Measurements from ENCODE around the gene RHEBL1. TPM values are rescaled to one million over a fixed set of nuclear protein-coding genes. Genes with fewer than 3 reads are reported as not detected.

Gene RHEBL1
- total RNA-seq, 4 donors from 2014 or later = not detected

DNA sequence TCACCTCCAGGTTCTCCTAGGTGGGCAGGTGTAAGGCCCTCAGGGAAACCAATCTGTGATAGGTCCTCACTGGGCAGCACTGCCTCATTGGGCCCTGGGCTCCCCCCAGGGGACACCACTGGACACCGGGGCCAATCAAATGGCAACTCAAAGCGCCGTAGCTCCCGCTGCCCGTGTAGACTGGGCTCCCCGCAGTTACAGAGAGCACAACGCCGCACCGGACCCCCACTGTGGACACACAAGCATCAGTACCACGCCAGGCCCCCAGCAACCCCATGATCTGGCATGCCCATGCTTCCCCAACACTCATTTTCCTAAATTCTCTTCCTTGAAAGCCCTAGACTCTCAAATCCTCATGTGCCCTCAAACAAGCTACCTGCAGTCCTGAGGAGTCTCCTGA lies 15.3 kb downstream of the RHEBL1 start:
- Histone ChIP-seq H3K27me3 (no peaks in the 10 kb centered on the region), H3K4me1 (peaks cover 34 to 43% (median 40%) of the 10 kb centered on the region in 4 donors), H3K27ac (no peak overlapping the region), H3K36me3 (peaks cover 0 to 41% (median 20%) of the 10 kb centered on the region in 4 donors), H3K9me3 (no peaks in the 10 kb centered on the region), H3K4me3 (no peak overlapping the region)
- intact Hi-C loops (cut with DNase I; ENCODE audit: low total_unique reads) = no loop called here
- in situ Hi-C loops (cut with MboI; ENCODE audit: low pct_ligation_motif_present in 1 of 4, low pct_unique_long_range_greater_than_20kb in 1 of 4, low sequenced_read_pairs in 3 of 4) = no loop called here
- TF ChIP-seq POLR2AphosphoS5 (IDR thresholded peaks at IDR 0.05) = no peak
- no peak for TF ChIP-seq POLR2A (IDR thresholded peaks at IDR 0.05)
- WGBS, 2 donors (ENCODE audit: low coverage in 1 of 2) = 94% methylated on average over 10 of the region's 10 CpGs; no CpG with 5 or more reads in 1 of the 2 donors
- no peak for DNase-seq

DNA sequence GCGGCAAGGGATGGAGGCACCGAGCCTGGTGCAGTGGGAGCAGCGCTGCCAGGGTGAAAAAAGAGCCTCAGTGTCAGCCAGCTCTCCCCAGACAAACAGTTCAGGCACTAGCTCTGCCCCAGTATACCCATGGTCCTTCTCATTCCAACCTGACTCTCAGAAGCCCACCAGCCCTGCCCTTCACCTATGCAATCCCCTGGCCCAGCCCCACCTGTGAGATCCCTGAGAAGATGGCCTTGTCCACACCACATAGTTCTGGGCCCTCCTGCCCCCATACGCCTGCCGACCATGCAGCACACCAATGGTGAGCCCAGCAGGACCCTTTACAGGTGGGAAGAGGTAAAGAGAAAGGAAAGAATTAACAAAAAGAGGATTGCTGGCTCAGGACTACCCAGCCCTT lies 15.7 kb downstream of the RHEBL1 start:
- 96 to 100% methylated on average over 2 to 5 of the region's 5 CpGs for WGBS, 2 donors (ENCODE audit: low coverage in 1 of 2)
- H3K27ac ChIP-seq = no peak overlapping the region
- intact Hi-C loops (cut with DNase I; ENCODE audit: low total_unique reads) (no loop called here), in situ Hi-C loops (cut with MboI; ENCODE audit: low pct_ligation_motif_present in 1 of 4, low pct_unique_long_range_greater_than_20kb in 1 of 4, low sequenced_read_pairs in 3 of 4) (no loop called here)
- peaks cover 34 to 41% (median 40%) of the 10 kb centered on the region in 4 donors for H3K4me1 ChIP-seq
- H3K27me3 ChIP-seq = no peaks in the 10 kb centered on the region
- no peak overlapping the region for H3K4me3 ChIP-seq
- TF ChIP-seq, protein P1, sequence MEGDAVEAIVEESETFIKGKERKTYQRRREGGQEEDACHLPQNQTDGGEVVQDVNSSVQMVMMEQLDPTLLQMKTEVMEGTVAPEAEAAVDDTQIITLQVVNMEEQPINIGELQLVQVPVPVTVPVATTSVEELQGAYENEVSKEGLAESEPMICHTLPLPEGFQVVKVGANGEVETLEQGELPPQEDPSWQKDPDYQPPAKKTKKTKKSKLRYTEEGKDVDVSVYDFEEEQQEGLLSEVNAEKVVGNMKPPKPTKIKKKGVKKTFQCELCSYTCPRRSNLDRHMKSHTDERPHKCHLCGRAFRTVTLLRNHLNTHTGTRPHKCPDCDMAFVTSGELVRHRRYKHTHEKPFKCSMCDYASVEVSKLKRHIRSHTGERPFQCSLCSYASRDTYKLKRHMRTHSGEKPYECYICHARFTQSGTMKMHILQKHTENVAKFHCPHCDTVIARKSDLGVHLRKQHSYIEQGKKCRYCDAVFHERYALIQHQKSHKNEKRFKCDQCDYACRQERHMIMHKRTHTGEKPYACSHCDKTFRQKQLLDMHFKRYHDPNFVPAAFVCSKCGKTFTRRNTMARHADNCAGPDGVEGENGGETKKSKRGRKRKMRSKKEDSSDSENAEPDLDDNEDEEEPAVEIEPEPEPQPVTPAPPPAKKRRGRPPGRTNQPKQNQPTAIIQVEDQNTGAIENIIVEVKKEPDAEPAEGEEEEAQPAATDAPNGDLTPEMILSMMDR (IDR thresholded peaks at IDR 0.05) = no peak
- no peak for TF ChIP-seq POLR2A (IDR thresholded peaks at IDR 0.05)
- TF ChIP-seq EP300 (IDR thresholded peaks at IDR 0.05; ENCODE audit: low read depth) = no peak
- no peak for TF ChIP-seq POLR2AphosphoS5 (IDR thresholded peaks at IDR 0.05)
- no peak for DNase-seq
- no peaks in the 10 kb centered on the region for H3K9me3 ChIP-seq
- H3K36me3 ChIP-seq = peaks cover 0 to 45% (median 22%) of the 10 kb centered on the region in 4 donors

DNA sequence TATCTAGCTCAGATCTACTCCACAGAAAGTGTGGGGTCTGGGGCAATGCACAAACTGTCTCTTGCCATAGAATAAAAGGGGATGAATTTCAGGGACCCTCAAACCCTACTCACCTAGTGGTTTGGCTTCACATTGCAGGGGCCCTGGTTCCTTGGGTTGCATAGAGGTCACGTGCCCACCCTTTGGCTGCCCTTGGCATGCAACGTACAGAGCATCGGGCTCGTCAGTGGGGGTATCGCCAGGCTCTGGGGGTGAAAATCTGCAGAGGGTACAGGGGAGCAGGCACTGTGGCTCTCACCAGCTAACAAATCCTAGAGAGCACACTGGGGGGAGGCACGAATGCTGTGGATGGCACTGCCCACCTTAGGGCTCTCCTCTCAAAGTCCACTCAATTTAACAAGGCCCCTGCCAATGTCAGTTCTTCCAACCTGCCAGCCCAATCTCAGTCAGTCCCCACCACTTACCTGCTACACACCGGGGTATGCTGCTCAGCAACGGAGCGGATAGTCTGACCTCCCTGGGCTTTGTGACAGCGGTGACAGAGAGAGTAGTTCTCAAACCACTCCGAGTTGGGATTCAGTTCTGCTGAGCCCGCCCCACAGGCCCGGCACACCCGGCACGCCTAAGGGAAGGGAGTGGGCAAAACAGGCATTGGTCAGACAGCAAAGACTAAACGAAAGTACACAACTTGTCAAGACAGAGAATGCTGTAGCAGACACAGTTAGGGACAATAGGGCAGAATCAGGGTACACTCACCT lies 17.1 kb downstream of the RHEBL1 start:
- Histone ChIP-seq H3K4me3 (no peak overlapping the region), H3K27me3 (no peaks in the 10 kb centered on the region), H3K9me3 (no peaks in the 10 kb centered on the region), H3K27ac (no peak overlapping the region), H3K4me1 (peaks cover 24 to 27% (median 26%) of the 10 kb centered on the region in 4 donors), H3K36me3 (peaks cover 0 to 59% (median 29%) of the 10 kb centered on the region in 4 donors)
- 88% methylated on average over 16 of the region's 16 CpGs; no CpG with 5 or more reads in 1 of the 2 donors for WGBS, 2 donors (ENCODE audit: low coverage in 1 of 2)
- in situ Hi-C loops (cut with MboI; ENCODE audit: low pct_ligation_motif_present in 1 of 4, low pct_unique_long_range_greater_than_20kb in 1 of 4, low sequenced_read_pairs in 3 of 4) = no loop called here
- no peak for TF ChIP-seq EP300 (IDR thresholded peaks at IDR 0.05; ENCODE audit: low read depth)
- no peak for TF ChIP-seq POLR2A (IDR thresholded peaks at IDR 0.05)
- TF ChIP-seq POLR2AphosphoS5 (IDR thresholded peaks at IDR 0.05) = no peak
- no peak for DNase-seq
- intact Hi-C loops (cut with DNase I; ENCODE audit: low total_unique reads) = no loop called here

DNA sequence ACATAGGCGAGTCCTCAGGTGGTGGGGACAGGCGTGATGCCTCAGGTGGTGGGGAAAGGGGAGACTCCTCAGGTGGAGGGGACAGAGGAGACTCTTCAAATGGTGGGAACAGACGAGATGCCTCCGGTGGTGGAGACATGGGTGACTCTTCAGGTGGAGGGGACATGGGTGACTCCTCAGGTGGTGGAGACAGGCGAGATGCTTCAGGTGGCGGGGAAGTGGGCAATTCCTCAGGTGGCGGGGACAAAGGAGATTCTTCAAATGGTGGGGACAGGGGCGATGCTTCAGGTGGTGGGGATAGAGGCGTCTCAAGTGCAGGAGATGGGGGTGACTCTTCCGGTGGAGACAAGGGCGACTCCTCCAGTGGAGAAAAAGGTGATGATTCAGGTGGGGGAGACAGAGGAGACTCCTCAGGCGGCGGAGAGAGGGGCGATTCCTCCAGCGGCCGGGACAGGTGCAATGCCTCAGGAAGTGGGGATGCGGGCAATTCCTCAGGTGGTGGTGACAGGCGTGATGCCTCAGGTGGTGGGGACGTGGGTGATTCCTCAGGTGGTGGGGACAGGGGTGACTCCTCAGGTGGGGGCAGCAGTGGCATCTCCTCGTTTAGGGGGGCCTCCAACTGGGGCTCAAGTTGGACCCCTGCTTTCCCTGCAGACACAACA lies 17.9 kb downstream of the RHEBL1 start:
- DNase-seq = no peak
- peaks cover 0 to 65% (median 31%) of the 10 kb centered on the region in 4 donors for H3K36me3 ChIP-seq

More for the DNA sequence above, 17.9 kb downstream of the RHEBL1 start:
- H3K4me1 ChIP-seq = peaks cover 18 to 20% (median 19%) of the 10 kb centered on the region in 4 donors
- H3K9me3 ChIP-seq = no peaks in the 10 kb centered on the region
- TF ChIP-seq POLR2A (IDR thresholded peaks at IDR 0.05) (no peak), POLR2AphosphoS5 (IDR thresholded peaks at IDR 0.05) (no peak), EP300 (IDR thresholded peaks at IDR 0.05; ENCODE audit: low read depth) (no peak)
- TF ChIP-seq, protein P1 (IDR thresholded peaks at IDR 0.05) = no peak
- no peak overlapping the region for H3K27ac ChIP-seq
- intact Hi-C loops (cut with DNase I; ENCODE audit: low total_unique reads) = no loop called here
- 82 to 90% methylated on average over 4 to 20 of the region's 20 CpGs for WGBS, 2 donors (ENCODE audit: low coverage in 1 of 2)
- H3K4me3 ChIP-seq = no peak overlapping the region
- in situ Hi-C loops (cut with MboI; ENCODE audit: low pct_ligation_motif_present in 1 of 4, low pct_unique_long_range_greater_than_20kb in 1 of 4, low sequenced_read_pairs in 3 of 4) = no loop called here
- no peaks in the 10 kb centered on the region for H3K27me3 ChIP-seq

Data from transverse colon (tissue), 4 donors.